Adrenal gland (tissue), 12 donors: Measurements from ENCODE around the gene ECE2. TPM values are rescaled to one million over a fixed set of nuclear protein-coding genes. Genes with fewer than 3 reads are reported as not detected.

Source experiments
- DNase-seq, 7 donors: peaks; one replicate each; pipeline ENCODE4 v3.0.0-alpha.2; 2019 to 2020
- H3K27ac ChIP-seq, 5 donors: fragments of 200-600 bp; sonication (generic) in 4 of 5; 1 replicate in 3 of 5; 2 replicates in 2 of 5; pipeline versions ENCODE4 v1.5.1 to v1.8.0; 2016 to 2020; ENCODE audit warnings: mild to moderate bottlenecking in 1 of 5
- H3K27me3 ChIP-seq: fragments of 200-600 bp; 2 replicates; pipeline ENCODE4 v1.8.0; 2021
- H3K36me3 ChIP-seq, 2 donors: fragments of 200-600 bp; replicated peaks in 1 of 2; 1 replicate in 1 of 2; 2 replicates in 1 of 2; pipeline versions ENCODE4 v1.5.1 to v1.8.0; 2018 to 2022
- H3K4me1 ChIP-seq, 2 donors: fragments of 200-600 bp; replicated peaks in 1 of 2; 1 replicate in 1 of 2; 2 replicates in 1 of 2; pipeline versions ENCODE4 v1.5.1 to v1.8.0; 2018 to 2021
- H3K4me3 ChIP-seq, 4 donors: fragments of 200-600 bp; sonication (generic) in 3 of 4; one replicate each; pipeline ENCODE4 v1.5.1; 2016 to 2018
- H3K9me3 ChIP-seq, 3 donors: fragments of 200-600 bp; sonication (generic) in 1 of 3; replicated peaks in 1 of 3; 1 replicate in 2 of 3; 2 replicates in 1 of 3; pipeline versions ENCODE4 v1.5.1 to v1.8.0; 2016 to 2021
- POLR2A ChIP-seq, 2 donors: fragments of 450-650 bp; IDR thresholded peaks; one replicate each; pipeline ENCODE4 v1.6.1; 2017; ENCODE audit warnings: antibody characterized with exemption in 2 of 2, mild to moderate bottlenecking in 2 of 2, moderate library complexity in 1 of 2
- WGBS, 4 donors: extraction: QIAGEN DNeasy Blood & Tissue Kit in 2 of 4; methylation state at CpG; one replicate each; pipeline versions ENCODE4 v1.1.5 to v1.1.7; 2013 to 2017; 5-methylcytosine and 5-hydroxymethylcytosine counted together
- intact Hi-C, 2 donors: fragments of 100-400 bp; cut with DNase I; formaldehyde crosslinking; loops; one replicate each; pipeline versions ENCODE4 v1.14.1 to v1.15.0; 2022 to 2023
- polyA plus RNA-seq, 3 donors: library from polyadenylated mRNA; stranded (reverse); fragments of 200-250 nt in 2 of 3; fragments of 350-450 nt in 1 of 3; fragmentation: Illumina TruSeq in 1 of 3; extraction: RNeasy Lipid Tissue Mini Kit (QIAGEN cat#74804) in 1 of 3; gene quantifications; one replicate each; pipeline ENCODE4 v1.2.3, GENCODE V29; 2013 to 2014
- total RNA-seq, 9 donors: library from RNA; depleted of rRNA in 4 of 9; stranded (reverse); fragments of >200 nt in 4 of 9; fragments of 120-200 nt in 1 of 9; fragmentation: NEBNext Ultra II Directional in 1 of 9; extraction: Animal tissue kit (Norgen Biotek cat#: 25700) in 1 of 9; gene quantifications; one replicate each; pipeline versions ENCODE4 v1.1.0 to v1.2.4, GENCODE V29; 2013 to 2023
- TF ChIP-seq, protein P1 (sequence below), 6 experiments: fragments of 450-650 bp in 4 of 6; fragments of 200-600 bp in 2 of 6; sonication (generic) in 1 of 6; IDR thresholded peaks; 1 replicate in 5 of 6; 2 replicates in 1 of 6; pipeline versions ENCODE4 v1.5.1 to v1.8.0; 2016 to 2021; ENCODE audit warnings: antibody characterized with exemption in 6 of 6, mild to moderate bottlenecking in 2 of 6, moderate library complexity in 1 of 6
- donor health status: healthy with polysubstance abuse.
- donor health status: Bipolar disorder and iron deficiency.
- donor health status: DM: yes; HTN: yes; CAD: no.
- donor health status: DM: no; HTN: no; CAD: no.
- donor health status: DM: no; HTN: no; CAD: no.
- donor health status: DM: yes; HTN: yes; CAD: no.

Gene ECE2
- total and polyA plus RNA-seq, 12 donors, result 0.27 to 15.2 (median 5.8) TPM; not detected in 4

DNA sequence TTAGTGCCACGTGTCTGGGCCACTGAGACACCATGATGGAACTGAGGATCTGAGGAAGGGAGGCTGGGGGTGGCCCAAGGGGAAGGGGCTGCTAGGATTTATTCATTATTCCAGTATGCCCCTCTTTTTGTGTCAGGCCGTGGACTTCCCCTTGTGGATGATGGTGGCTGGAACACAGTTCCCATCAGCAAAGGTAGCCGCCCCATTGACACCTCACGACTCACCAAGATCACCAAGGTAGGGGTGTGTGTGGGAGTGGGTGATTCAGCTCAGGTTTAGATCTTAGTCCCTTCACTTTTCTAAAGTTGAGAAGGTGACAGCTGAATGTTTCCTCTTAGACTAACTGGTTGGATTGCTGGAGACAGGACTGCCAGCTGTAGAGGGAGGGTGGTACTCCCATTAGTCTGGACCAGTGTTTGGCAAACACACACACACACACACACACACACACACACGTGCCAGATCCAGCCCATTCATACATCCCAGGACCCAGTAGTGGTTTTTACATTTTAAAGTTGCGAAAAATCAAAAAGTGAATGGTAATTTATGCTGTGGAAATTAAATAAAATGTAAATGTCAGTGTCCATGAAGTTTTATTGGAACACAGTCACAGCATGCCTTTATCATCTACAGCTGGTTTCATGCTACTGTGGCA, 50.0 kb downstream of the ECE2 start:
- Histone ChIP-seq H3K27me3 (no peaks in the 10 kb centered on the region), H3K4me3 (no peak overlapping the region), H3K27ac (peak overlapping the region in 2 of 5 donors; percentile 54 to 96), H3K36me3 (peaks cover 0 to 100% of the 10 kb centered on the region in 2 donors), H3K9me3 (no peaks in the 10 kb centered on the region), H3K4me1 (peaks cover 26 to 31% of the 10 kb centered on the region in 2 donors)
- WGBS, 4 donors, result 66 to 82% (median 74%) methylated on average over 5 to 6 of the region's 6 CpGs
- TF ChIP-seq, protein P1, sequence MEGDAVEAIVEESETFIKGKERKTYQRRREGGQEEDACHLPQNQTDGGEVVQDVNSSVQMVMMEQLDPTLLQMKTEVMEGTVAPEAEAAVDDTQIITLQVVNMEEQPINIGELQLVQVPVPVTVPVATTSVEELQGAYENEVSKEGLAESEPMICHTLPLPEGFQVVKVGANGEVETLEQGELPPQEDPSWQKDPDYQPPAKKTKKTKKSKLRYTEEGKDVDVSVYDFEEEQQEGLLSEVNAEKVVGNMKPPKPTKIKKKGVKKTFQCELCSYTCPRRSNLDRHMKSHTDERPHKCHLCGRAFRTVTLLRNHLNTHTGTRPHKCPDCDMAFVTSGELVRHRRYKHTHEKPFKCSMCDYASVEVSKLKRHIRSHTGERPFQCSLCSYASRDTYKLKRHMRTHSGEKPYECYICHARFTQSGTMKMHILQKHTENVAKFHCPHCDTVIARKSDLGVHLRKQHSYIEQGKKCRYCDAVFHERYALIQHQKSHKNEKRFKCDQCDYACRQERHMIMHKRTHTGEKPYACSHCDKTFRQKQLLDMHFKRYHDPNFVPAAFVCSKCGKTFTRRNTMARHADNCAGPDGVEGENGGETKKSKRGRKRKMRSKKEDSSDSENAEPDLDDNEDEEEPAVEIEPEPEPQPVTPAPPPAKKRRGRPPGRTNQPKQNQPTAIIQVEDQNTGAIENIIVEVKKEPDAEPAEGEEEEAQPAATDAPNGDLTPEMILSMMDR (IDR thresholded peaks at IDR 0.05), result no peak
- no peak for TF ChIP-seq POLR2A (IDR thresholded peaks at IDR 0.05)
- intact Hi-C loops, result no loop called here
- DNase-seq, result no peak

DNA sequence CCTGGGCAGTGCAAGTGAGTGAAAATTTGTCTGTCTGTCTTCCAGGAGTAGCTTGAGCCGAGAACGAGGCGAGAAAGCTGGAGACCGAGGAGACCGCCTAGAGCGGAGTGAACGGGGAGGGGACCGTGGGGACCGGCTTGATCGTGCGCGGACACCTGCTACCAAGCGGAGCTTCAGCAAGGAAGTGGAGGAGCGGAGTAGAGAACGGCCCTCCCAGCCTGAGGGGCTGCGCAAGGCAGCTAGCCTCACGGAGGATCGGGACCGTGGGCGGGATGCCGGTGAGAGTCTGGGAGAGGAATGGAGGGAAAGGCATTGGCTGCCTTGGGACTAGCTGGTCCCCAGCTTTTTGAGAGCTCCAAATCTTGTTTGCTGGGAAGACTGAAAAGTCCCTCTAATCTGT, 51.3 kb downstream of the ECE2 start:
- H3K36me3 ChIP-seq, result peaks cover 0 to 100% of the 10 kb centered on the region in 2 donors
- intact Hi-C loops, result no loop called here
- H3K4me3 ChIP-seq, result no peak overlapping the region
- TF ChIP-seq POLR2A (IDR thresholded peaks at IDR 0.05), result no peak
- TF ChIP-seq, protein P1 (IDR thresholded peaks at IDR 0.05), result no peak
- H3K4me1 ChIP-seq, result peaks cover 13 to 19% of the 10 kb centered on the region in 2 donors
- peak in 1 of 7 donors; percentile 19 for DNase-seq
- no peaks in the 10 kb centered on the region for H3K27me3 ChIP-seq
- no peaks in the 10 kb centered on the region for H3K9me3 ChIP-seq
- WGBS, 4 donors, result 91 to 93% (median 92%) methylated on average over 20 to 21 of the region's 21 CpGs
- H3K27ac ChIP-seq, result peak overlapping the region in 1 of 5 donors; percentile 21

DNA sequence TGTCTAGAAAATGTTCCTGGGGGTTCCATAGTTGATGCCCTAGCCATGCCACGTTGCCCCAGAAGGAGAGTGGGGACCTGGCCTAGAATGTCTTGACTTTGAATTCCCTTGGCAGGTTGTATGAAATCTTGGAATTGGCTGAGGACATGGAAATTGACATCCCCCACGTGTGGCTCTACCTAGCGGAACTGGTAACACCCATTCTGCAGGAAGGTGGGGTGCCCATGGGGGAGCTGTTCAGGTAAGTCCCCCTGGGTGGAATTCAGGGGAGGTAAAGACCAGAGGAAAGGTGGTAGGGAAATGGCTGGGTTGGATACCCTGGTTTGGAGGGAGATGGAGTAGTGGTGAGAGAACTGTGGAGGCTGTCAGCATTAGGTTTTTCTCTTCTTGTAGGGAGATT, 52.7 kb downstream of the ECE2 start:
- Histone ChIP-seq H3K9me3 (no peaks in the 10 kb centered on the region), H3K36me3 (peaks cover 0 to 100% of the 10 kb centered on the region in 2 donors), H3K27me3 (no peaks in the 10 kb centered on the region), H3K4me1 (peaks cover 1 to 6% of the 10 kb centered on the region in 2 donors), H3K27ac (no peak overlapping the region), H3K4me3 (no peak overlapping the region)
- TF ChIP-seq, protein P1 (IDR thresholded peaks at IDR 0.05), result no peak
- no peak for DNase-seq
- intact Hi-C loops, result no loop called here
- WGBS, 4 donors, result 46 to 79% (median 57%) methylated on average over 3 of the region's 3 CpGs

DNA sequence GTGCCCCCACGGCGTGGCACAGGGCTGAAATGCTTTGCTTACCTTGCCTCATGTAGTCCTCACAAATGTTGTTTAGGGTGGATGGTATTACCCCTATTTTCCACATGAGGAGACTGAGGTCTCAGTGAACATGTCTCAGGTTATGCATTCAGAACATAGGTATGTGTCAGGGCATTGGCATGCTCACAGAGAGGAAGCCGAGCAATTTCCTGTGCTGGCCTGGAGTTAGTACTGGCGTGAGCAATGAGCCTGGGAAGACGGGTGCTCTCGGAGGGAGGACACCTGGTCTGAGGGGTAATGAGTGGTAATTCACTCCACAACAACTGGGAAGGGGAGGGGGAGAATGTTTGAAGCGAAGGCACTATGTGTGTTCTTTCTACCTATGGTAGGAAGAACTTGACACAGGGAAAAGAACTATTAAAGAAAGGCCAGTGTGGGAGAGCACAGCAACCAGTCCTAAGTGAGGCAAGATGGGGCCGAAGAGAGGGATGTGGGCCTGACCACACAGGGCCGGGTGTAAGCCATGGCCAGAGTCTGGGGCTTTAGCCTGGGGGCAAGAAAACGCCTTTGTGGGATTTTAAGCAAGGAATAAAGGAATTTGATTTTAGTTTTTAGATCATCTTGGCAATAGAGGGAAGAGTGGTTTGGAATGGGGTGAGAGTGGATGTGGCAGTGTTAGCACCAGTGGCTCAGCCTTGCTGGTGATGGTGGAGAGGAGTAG, 56.7 kb downstream of the ECE2 start:
- H3K36me3 ChIP-seq, result peaks cover 0 to 78% of the 10 kb centered on the region in 2 donors
- H3K4me3 ChIP-seq, result no peak overlapping the region
- peak overlapping the region in 2 of 5 donors; percentile 97 to 98 for H3K27ac ChIP-seq
- H3K4me1 ChIP-seq, result peaks cover 12 to 29% of the 10 kb centered on the region in 2 donors
- WGBS, 4 donors, result 70 to 82% (median 75%) methylated on average over 10 of the region's 10 CpGs
- H3K27me3 ChIP-seq, result no peaks in the 10 kb centered on the region
- DNase-seq, result no peak
- H3K9me3 ChIP-seq, result no peaks in the 10 kb centered on the region
- TF ChIP-seq POLR2A (IDR thresholded peaks at IDR 0.05), result no peak
- TF ChIP-seq, protein P1 (IDR thresholded peaks at IDR 0.05), result no peak
- intact Hi-C loops, result no loop called here
